ENCODE results near the gene RAD51B. TPM values are rescaled to one million over a fixed set of nuclear protein-coding genes. Genes with fewer than 3 reads are reported as not detected.

The RAD51B gene
- total RNA-seq, 1 experiment from 2014 or later = 8.5 TPM

GRCh38 chr14:68628605-68629310, 809.2 kb downstream of the RAD51B start:
- DNase-seq (ENCODE audit: low read depth, low spot score) = no peak
- in situ Hi-C loops (cut with HindIII; ENCODE audit: low pct_unique_long_range_greater_than_20kb, low sequenced_read_pairs) (no loop called here), intact Hi-C loops (cut with micrococcal nuclease; ENCODE audit: unreplicated experiment) (no loop called here)
- TF ChIP-seq POLR2AphosphoS5 (IDR thresholded peaks at IDR 0.05; ENCODE audit: low read depth, low read length) = no peak
- ChIA-PET CTCF (no interaction called here), POLR2A (no interaction called here)
- Histone ChIP-seq H3K9me3 (ENCODE audit: control insufficient read depth, insufficient read depth, low read depth, low read length) (no peaks in the 10 kb centered on the region), H3K4me3 (ENCODE audit: low read depth in 2 of 2, low read length in 2 of 2) (no peak overlapping the region), H3K4me1 (ENCODE audit: control insufficient read depth, insufficient read depth, low read length) (no peaks in the 10 kb centered on the region), H3K27ac (ENCODE audit: low read length) (no peak overlapping the region), H3K36me3 (ENCODE audit: control insufficient read depth, insufficient read depth, low read length) (no peaks in the 10 kb centered on the region), H3K27me3 (ENCODE audit: control insufficient read depth, insufficient read depth, low read length) (no peaks in the 10 kb centered on the region)
- BruUV-seq (replicated peaks) = no TSS peak
- no peak for ATAC-seq

GRCh38 chr14:68630081-68630571, 810.5 kb downstream of the RAD51B start:
- Histone ChIP-seq H3K4me1 (ENCODE audit: control insufficient read depth, insufficient read depth, low read length) (no peaks in the 10 kb centered on the region), H3K27ac (ENCODE audit: low read length) (no peak overlapping the region), H3K36me3 (ENCODE audit: control insufficient read depth, insufficient read depth, low read length) (no peaks in the 10 kb centered on the region), H3K27me3 (ENCODE audit: control insufficient read depth, insufficient read depth, low read length) (no peaks in the 10 kb centered on the region), H3K4me3 (ENCODE audit: low read depth in 2 of 2, low read length in 2 of 2) (no peak overlapping the region), H3K9me3 (ENCODE audit: control insufficient read depth, insufficient read depth, low read depth, low read length) (no peaks in the 10 kb centered on the region)
- in situ Hi-C loops (cut with HindIII; ENCODE audit: low pct_unique_long_range_greater_than_20kb, low sequenced_read_pairs) (no loop called here), intact Hi-C loops (cut with micrococcal nuclease; ENCODE audit: unreplicated experiment) (no loop called here)
- BruUV-seq (replicated peaks) = no TSS peak
- no peak for ATAC-seq
- ChIA-PET CTCF (no interaction called here), POLR2A (no interaction called here)
- TF ChIP-seq POLR2AphosphoS5 (IDR thresholded peaks at IDR 0.05; ENCODE audit: low read depth, low read length) = no peak
- no peak for TF ChIP-seq TCF7L2 (IDR thresholded peaks at IDR 0.05; ENCODE audit: low read depth, low read length)
- no peak for TF ChIP-seq REST (IDR thresholded peaks at IDR 0.05; ENCODE audit: insufficient read depth in 1 of 2, low read depth in 2 of 2, low read length in 1 of 2)
- no peak for TF ChIP-seq SIN3A (IDR thresholded peaks at IDR 0.05; ENCODE audit: borderline replicate concordance, insufficient read depth, low read depth, low read length)
- no peak for TF ChIP-seq CTCF (IDR thresholded peaks at IDR 0.05)
- no peak for DNase-seq (ENCODE audit: low read depth, low spot score)

GRCh38 chr14:68630611-68631393, 811.2 kb downstream of the RAD51B start:
- no peaks in the 10 kb centered on the region for H3K9me3 ChIP-seq (ENCODE audit: control insufficient read depth, insufficient read depth, low read depth, low read length)
- no peak for ATAC-seq
- CTCF ChIA-PET = no interaction called here
- no peak overlapping the region for H3K4me3 ChIP-seq (ENCODE audit: low read depth in 2 of 2, low read length in 2 of 2)
- no peaks in the 10 kb centered on the region for H3K4me1 ChIP-seq (ENCODE audit: control insufficient read depth, insufficient read depth, low read length)
- in situ Hi-C loops (cut with HindIII; ENCODE audit: low pct_unique_long_range_greater_than_20kb, low sequenced_read_pairs) = no loop called here
- POLR2A ChIA-PET = no interaction called here
- H3K27ac ChIP-seq (ENCODE audit: low read length) = no peak overlapping the region
- no peak for DNase-seq (ENCODE audit: low read depth, low spot score)
- BruUV-seq (replicated peaks) = no TSS peak
- H3K27me3 ChIP-seq (ENCODE audit: control insufficient read depth, insufficient read depth, low read length) = no peaks in the 10 kb centered on the region
- no peak for TF ChIP-seq POLR2AphosphoS5 (IDR thresholded peaks at IDR 0.05; ENCODE audit: low read depth, low read length)
- TF ChIP-seq REST (IDR thresholded peaks at IDR 0.05; ENCODE audit: insufficient read depth in 1 of 2, low read depth in 2 of 2, low read length in 1 of 2) = no peak
- TF ChIP-seq TCF7L2 (IDR thresholded peaks at IDR 0.05; ENCODE audit: low read depth, low read length) = no peak
- no peak for TF ChIP-seq SIN3A (IDR thresholded peaks at IDR 0.05; ENCODE audit: borderline replicate concordance, insufficient read depth, low read depth, low read length)
- TF ChIP-seq CTCF (IDR thresholded peaks at IDR 0.05) = no peak
- intact Hi-C loops (cut with micrococcal nuclease; ENCODE audit: unreplicated experiment) = no loop called here
- H3K36me3 ChIP-seq (ENCODE audit: control insufficient read depth, insufficient read depth, low read length) = no peaks in the 10 kb centered on the region
